ENCODE measurements around the gene REC8.

GRCh38 chr14:24138396-24139271 is 33.2 kb upstream of the REC8 start:
- no peak for TF ChIP-seq CTCF (IDR thresholded peaks at IDR 0.05; ENCODE audit: poor library complexity)
- no peak for TF ChIP-seq EZH2phosphoT487 (IDR thresholded peaks at IDR 0.05; ENCODE audit: low read depth, severe bottlenecking, unreplicated experiment)

Measured in hepatocyte (in vitro differentiated cells).